ENCODE measurements around the gene OR2A42.
"Not testable (repeated sequence)": the region's sequence is repeated elsewhere in the genome, so short reads cannot be mapped to it uniquely, and the experiment has no call there.

Gene OR2A42

GRCh38 chr7:144231027-144231426 lies 8.4 kb downstream of the OR2A42 start:
- H3K4me3 ChIP-seq (ENCODE audit: low read depth, low read length) = not testable (repeated sequence)

GRCh38 chr7:144228810-144229209 lies 10.6 kb downstream of the OR2A42 start:
- not testable (repeated sequence) for H3K4me3 ChIP-seq (ENCODE audit: low read depth, low read length)

- not testable (repeated sequence) for H3K4me3 ChIP-seq (ENCODE audit: low read depth, low read length)
These were observed 12.5 kb downstream of the OR2A42 start for GRCh38 chr7:144226866-144227265.

GRCh38 chr7:144223675-144224074 lies 15.7 kb downstream of the OR2A42 start:
- H3K4me3 ChIP-seq (ENCODE audit: low read depth, low read length) = not testable (repeated sequence)

- H3K4me3 ChIP-seq (ENCODE audit: low read depth, low read length) = not testable (repeated sequence)
These were observed 18.9 kb downstream of the OR2A42 start for GRCh38 chr7:144220531-144220930.

- not testable (repeated sequence) for H3K4me3 ChIP-seq (ENCODE audit: low read depth, low read length)
These were observed 20.3 kb downstream of the OR2A42 start for GRCh38 chr7:144219149-144219548.

GRCh38 chr7:144218581-144218980 lies 20.8 kb downstream of the OR2A42 start:
- H3K4me3 ChIP-seq (ENCODE audit: low read depth, low read length) = not testable (repeated sequence)

GRCh38 chr7:144217200-144217599 lies 22.2 kb downstream of the OR2A42 start:
- not testable (repeated sequence) for H3K4me3 ChIP-seq (ENCODE audit: low read depth, low read length)

GRCh38 chr7:144205306-144205705 lies 34.1 kb downstream of the OR2A42 start:
- not testable (repeated sequence) for H3K4me3 ChIP-seq (ENCODE audit: low read depth, low read length)

- H3K4me3 ChIP-seq (ENCODE audit: low read depth, low read length) = not testable (repeated sequence)
These were observed 36.3 kb downstream of the OR2A42 start for GRCh38 chr7:144203086-144203485.

GRCh38 chr7:144201978-144202377 lies 37.4 kb downstream of the OR2A42 start:
- H3K4me3 ChIP-seq (ENCODE audit: low read depth, low read length) = not testable (repeated sequence)

GRCh38 chr7:144198934-144199333 lies 40.5 kb downstream of the OR2A42 start:
- H3K4me3 ChIP-seq (ENCODE audit: low read depth, low read length) = not testable (repeated sequence)

GRCh38 chr7:144195212-144195872 lies 44.1 kb downstream of the OR2A42 start, which contains the start of gene ARHGEF35:
Gene ARHGEF35 (minus strand): TSS chr7:144195833. CDS start chr7:144188383, 7,450 bp downstream.
- not testable (repeated sequence) for H3K4me3 ChIP-seq (ENCODE audit: low read depth, low read length)

GRCh38 chr7:144194453-144194852 lies 45.0 kb downstream of the OR2A42 start:
- H3K4me3 ChIP-seq (ENCODE audit: low read depth, low read length) = not testable (repeated sequence)

- not testable (repeated sequence) for H3K4me3 ChIP-seq (ENCODE audit: low read depth, low read length)
These were observed 45.6 kb downstream of the OR2A42 start for GRCh38 chr7:144193782-144194181.

- H3K4me3 ChIP-seq (ENCODE audit: low read depth, low read length) = not testable (repeated sequence)
These were observed 50.7 kb downstream of the OR2A42 start for GRCh38 chr7:144188578-144189171.

- H3K4me3 ChIP-seq (ENCODE audit: low read depth, low read length) = not testable (repeated sequence)
These were observed 51.6 kb downstream of the OR2A42 start for GRCh38 chr7:144187848-144188247.

GRCh38 chr7:144183166-144183565 lies 56.2 kb downstream of the OR2A42 start, which contains the start of gene CTAGE4:
Gene CTAGE4 (plus strand): TSS chr7:144183466. CDS start chr7:144183504, 38 bp downstream.
- H3K4me3 ChIP-seq (ENCODE audit: low read depth, low read length) = not testable (repeated sequence)

- not testable (repeated sequence) for H3K4me3 ChIP-seq (ENCODE audit: low read depth, low read length)
These were observed 60.3 kb downstream of the OR2A42 start for GRCh38 chr7:144179165-144179479.
